ENCODE data around the gene FABP1.

DNA sequence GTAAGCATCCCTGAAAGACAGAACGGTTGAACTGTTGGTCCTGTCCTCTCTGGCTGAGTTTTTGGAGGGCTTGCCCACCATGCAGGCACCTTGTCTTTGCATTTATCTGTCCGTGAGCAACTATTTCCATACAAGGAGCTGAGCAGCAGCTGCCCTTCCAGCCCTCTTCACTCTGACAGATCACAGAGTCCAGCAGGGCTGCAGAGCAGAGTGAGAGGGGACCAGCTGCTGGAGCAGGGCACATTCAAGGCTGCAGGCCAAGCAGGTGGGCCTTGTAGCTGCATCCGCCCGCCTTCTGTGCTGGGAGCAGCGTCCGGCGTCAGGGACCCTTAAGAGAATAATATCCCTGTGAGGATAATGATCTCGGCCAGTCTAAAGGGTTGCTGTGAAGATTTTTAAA is 50.8 kb downstream of the FABP1 start:
- TF ChIP-seq, protein P1, sequence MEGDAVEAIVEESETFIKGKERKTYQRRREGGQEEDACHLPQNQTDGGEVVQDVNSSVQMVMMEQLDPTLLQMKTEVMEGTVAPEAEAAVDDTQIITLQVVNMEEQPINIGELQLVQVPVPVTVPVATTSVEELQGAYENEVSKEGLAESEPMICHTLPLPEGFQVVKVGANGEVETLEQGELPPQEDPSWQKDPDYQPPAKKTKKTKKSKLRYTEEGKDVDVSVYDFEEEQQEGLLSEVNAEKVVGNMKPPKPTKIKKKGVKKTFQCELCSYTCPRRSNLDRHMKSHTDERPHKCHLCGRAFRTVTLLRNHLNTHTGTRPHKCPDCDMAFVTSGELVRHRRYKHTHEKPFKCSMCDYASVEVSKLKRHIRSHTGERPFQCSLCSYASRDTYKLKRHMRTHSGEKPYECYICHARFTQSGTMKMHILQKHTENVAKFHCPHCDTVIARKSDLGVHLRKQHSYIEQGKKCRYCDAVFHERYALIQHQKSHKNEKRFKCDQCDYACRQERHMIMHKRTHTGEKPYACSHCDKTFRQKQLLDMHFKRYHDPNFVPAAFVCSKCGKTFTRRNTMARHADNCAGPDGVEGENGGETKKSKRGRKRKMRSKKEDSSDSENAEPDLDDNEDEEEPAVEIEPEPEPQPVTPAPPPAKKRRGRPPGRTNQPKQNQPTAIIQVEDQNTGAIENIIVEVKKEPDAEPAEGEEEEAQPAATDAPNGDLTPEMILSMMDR (conservative IDR thresholded peaks at IDR 0.05; ENCODE audit: low read depth, low read length), result no peak
- no peak for TF ChIP-seq EZH2 (IDR thresholded peaks at IDR 0.05; ENCODE audit: low read length, unreplicated experiment)
